ENCODE measurements around the gene ARMC8. TPM values are rescaled to one million over a fixed set of nuclear protein-coding genes. Genes with fewer than 3 reads are reported as not detected.

ARMC8 gene
- total RNA-seq, 2 donors from 2014 or later, result 29.8 to 103 TPM

DNA sequence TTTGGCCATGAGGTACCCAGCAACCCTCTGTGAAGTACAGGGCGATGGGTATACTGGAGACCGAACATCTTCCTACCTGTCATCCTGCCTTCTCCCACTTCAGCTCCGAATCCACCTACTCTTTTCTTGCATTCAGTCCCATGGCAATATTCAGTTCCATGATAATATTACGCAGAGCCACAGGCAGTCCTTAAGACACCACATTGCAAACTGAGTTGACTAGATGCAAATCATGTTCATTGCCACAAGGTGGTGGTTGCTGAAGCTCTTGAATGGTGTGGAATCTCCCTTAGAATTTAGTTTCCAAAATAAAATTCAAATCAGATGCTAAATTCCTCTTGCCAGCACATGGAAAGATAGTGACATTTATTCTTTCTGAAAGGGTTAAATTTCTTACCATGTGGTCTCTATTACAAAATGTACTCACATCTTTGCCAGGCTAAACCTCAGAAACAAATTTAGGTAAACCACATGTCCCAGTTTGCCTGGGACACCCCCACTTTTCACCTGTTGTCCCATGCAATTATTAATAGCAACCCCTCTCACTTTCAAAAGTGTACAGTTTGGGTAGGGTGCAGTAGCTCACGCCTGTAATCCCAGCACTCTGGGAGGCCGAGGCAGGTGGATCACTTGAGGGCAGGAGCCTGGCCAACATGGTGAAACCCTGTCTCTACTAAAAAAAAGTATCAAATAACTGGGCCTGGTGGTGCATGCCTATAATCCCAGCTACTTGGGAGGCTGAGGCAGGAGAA lies 144.2 kb downstream of the ARMC8 start:
- H3K27me3 ChIP-seq, result no peaks in the 10 kb centered on the region
- no peaks in the 10 kb centered on the region for H3K36me3 ChIP-seq (replicated peaks in 1 of 2; ENCODE audit: insufficient read depth in 1 of 2, low read depth in 2 of 2)
- TF ChIP-seq POLR2A (IDR thresholded peaks at IDR 0.05), result no peak
- TF ChIP-seq, protein P1, sequence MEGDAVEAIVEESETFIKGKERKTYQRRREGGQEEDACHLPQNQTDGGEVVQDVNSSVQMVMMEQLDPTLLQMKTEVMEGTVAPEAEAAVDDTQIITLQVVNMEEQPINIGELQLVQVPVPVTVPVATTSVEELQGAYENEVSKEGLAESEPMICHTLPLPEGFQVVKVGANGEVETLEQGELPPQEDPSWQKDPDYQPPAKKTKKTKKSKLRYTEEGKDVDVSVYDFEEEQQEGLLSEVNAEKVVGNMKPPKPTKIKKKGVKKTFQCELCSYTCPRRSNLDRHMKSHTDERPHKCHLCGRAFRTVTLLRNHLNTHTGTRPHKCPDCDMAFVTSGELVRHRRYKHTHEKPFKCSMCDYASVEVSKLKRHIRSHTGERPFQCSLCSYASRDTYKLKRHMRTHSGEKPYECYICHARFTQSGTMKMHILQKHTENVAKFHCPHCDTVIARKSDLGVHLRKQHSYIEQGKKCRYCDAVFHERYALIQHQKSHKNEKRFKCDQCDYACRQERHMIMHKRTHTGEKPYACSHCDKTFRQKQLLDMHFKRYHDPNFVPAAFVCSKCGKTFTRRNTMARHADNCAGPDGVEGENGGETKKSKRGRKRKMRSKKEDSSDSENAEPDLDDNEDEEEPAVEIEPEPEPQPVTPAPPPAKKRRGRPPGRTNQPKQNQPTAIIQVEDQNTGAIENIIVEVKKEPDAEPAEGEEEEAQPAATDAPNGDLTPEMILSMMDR (IDR thresholded peaks at IDR 0.05), result no peak
- H3K4me1 ChIP-seq, result peaks cover 25% of the 10 kb centered on the region
- H3K27ac ChIP-seq, result no peak overlapping the region
- DNase-seq (no peak), ATAC-seq (no peak)
- WGBS, 2 donors, result 77 to 85% methylated on average over 6 of the region's 6 CpGs
- no peaks in the 10 kb centered on the region for H3K9me3 ChIP-seq
- intact Hi-C loops (cut with DNase I), result no loop called here
- H3K4me3 ChIP-seq, result no peak overlapping the region

DNA sequence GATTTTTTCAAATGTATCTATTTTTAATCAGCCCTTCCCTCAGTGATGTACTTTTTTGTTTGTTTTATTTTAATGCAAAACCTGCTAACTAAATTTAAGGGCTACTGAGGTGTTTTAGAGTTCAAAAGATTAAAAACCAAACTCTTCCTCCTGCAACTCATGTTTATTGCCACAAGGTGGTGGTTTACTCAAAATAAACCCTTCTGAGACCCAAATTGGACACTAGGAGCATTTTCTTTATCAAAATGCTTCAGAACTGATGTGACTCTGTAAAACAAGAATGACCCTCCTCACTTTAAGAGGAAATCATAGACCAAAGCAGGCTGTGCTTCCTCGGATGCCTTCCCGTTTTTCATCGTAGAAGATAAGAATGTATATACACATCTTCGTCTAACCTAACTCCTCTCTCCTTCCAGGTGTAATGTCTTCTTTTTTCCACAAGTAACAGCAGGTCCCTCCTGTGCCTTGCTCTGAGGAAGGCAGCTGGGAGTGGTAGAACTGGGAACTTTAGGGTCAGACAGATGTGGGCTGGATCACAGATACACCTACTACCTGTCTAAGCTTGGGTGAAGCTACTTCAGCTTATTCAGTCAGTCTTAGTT lies 145.5 kb downstream of the ARMC8 start:
- no peak for TF ChIP-seq POLR2A (IDR thresholded peaks at IDR 0.05)
- TF ChIP-seq, protein P1 (IDR thresholded peaks at IDR 0.05), result peak; percentile 40 to 82 (median 68)
- H3K36me3 ChIP-seq (replicated peaks in 1 of 2; ENCODE audit: insufficient read depth in 1 of 2, low read depth in 2 of 2), result no peaks in the 10 kb centered on the region
- ATAC-seq (no peak), DNase-seq (no peak)
- H3K4me1 ChIP-seq, result peaks cover 25% of the 10 kb centered on the region
- WGBS, 2 donors, result 11 to 12% methylated on average over 4 of the region's 4 CpGs
- H3K4me3 ChIP-seq, result no peak overlapping the region
- H3K9me3 ChIP-seq, result no peaks in the 10 kb centered on the region
- no peaks in the 10 kb centered on the region for H3K27me3 ChIP-seq
- H3K27ac ChIP-seq, result peak overlapping the region in 1 of 4 donors; percentile 59
- intact Hi-C loops (cut with DNase I), result no loop called here

DNA sequence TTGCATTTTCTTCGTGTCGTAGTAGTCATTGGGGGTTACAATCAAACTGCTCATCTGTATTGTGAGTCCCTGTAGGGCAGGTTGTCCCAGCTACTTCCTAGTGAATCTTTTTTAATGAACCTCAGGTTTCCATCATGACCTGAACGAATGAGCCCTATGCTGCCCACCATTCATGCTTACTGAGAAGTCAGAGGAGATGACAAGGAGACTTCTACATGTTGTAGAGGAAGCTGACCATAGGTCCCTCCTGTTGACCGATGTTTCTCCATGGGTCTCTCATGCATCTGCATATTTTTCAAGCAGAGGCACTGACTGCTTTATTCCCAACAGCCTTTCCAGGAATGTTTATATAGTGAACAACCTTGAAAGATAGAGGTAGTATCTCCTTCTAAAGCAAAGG lies 147.5 kb downstream of the ARMC8 start:
- intact Hi-C loops (cut with DNase I), result no loop called here
- TF ChIP-seq, protein P1 (IDR thresholded peaks at IDR 0.05), result no peak
- TF ChIP-seq POLR2A (IDR thresholded peaks at IDR 0.05), result no peak

DNA sequence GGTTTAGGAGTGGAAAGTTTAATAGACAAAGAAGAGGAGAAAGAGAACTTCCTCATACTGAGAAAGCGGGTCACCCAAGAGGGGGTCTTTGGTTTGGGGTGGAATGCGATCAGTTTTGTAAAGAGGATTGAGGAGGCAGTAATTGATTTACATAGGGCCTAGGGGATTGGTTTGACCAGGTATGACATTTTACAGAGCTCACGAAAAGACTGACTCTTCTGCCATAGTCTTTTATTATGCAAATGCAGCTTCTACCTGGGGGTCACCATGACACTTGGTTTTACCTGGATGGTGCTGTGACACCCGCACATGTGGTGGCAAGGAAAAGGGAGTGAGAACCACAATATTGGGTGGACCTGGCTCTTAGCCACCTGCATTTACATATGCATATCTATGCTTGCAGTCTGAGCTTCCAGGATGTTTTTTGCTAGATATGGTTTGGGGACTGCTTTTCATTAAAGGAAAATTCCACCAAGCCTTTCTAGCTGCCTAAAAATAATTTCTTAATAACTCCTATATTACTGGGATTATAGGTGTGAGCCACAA lies 149.4 kb downstream of the ARMC8 start:
- Histone ChIP-seq H3K27me3 (no peaks in the 10 kb centered on the region), H3K27ac (no peak overlapping the region), H3K9me3 (no peaks in the 10 kb centered on the region), H3K36me3 (replicated peaks in 1 of 2; ENCODE audit: insufficient read depth in 1 of 2, low read depth in 2 of 2) (no peaks in the 10 kb centered on the region), H3K4me1 (peaks cover 14% of the 10 kb centered on the region), H3K4me3 (no peak overlapping the region)
- intact Hi-C loops (cut with DNase I), result no loop called here
- DNase-seq (no peak), ATAC-seq (no peak)
- WGBS, 2 donors, result 83 to 86% methylated on average over 4 of the region's 4 CpGs
- TF ChIP-seq, protein P1 (IDR thresholded peaks at IDR 0.05), result no peak
- no peak for TF ChIP-seq POLR2A (IDR thresholded peaks at IDR 0.05)

More for the DNA sequence above, 147.5 kb downstream of the ARMC8 start:
- Histone ChIP-seq H3K4me1 (peaks cover 14% of the 10 kb centered on the region), H3K27ac (no peak overlapping the region), H3K4me3 (no peak overlapping the region), H3K9me3 (no peaks in the 10 kb centered on the region), H3K27me3 (no peaks in the 10 kb centered on the region), H3K36me3 (replicated peaks in 1 of 2; ENCODE audit: insufficient read depth in 1 of 2, low read depth in 2 of 2) (no peaks in the 10 kb centered on the region)
- WGBS, 2 donors, result 34 to 36% methylated on average over 4 of the region's 4 CpGs
- ATAC-seq (no peak), DNase-seq (no peak)

All from body of pancreas (tissue), 4 donors.